Measurements from ENCODE around the gene ZCCHC14.
"Not testable (repeated sequence)": the region's sequence is repeated elsewhere in the genome, so short reads cannot be mapped to it uniquely, and the experiment has no call there.

ZCCHC14 gene

DNA sequence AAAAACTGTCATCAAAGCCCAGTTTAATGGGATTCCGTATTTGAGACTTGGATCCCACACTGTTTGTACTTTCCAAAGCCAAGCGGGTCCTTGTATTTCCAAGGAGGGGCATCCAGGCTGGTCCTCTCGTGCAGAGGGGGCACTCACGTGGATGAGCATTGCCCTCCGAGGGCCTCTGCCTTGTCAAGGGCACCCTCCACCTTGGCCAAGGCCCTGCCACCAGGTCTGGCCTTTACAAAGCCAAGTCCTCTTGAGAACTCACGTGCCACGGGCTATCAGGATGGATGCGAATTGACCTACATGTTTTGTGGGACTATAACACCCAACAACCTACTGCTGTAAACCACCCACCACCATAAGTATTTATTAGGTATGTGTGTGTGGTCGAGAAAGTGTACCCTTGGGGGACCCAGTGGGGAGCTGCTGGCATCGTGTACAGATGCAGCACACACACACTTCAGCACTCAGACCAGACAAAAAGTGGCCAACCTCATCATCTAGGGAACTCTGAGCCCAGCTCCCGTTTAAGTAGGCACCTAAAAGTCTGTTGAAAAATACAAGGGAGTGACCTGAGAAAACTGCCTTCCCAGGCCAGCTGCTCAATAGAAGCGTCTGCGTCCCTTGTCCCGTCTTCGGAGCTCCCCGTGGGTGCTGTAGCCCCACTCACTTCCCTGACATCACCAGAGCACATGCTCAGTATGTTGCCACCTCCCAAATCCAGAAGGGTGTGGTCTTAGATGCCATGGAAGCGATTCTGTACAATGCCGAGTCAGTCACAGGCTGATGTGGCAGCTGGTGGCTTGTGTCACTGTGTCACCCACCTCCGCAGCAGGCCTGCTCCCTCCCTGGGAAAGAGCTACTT lies 87.8 kb downstream of the ZCCHC14 start:
- no peak for DNase-seq

DNA sequence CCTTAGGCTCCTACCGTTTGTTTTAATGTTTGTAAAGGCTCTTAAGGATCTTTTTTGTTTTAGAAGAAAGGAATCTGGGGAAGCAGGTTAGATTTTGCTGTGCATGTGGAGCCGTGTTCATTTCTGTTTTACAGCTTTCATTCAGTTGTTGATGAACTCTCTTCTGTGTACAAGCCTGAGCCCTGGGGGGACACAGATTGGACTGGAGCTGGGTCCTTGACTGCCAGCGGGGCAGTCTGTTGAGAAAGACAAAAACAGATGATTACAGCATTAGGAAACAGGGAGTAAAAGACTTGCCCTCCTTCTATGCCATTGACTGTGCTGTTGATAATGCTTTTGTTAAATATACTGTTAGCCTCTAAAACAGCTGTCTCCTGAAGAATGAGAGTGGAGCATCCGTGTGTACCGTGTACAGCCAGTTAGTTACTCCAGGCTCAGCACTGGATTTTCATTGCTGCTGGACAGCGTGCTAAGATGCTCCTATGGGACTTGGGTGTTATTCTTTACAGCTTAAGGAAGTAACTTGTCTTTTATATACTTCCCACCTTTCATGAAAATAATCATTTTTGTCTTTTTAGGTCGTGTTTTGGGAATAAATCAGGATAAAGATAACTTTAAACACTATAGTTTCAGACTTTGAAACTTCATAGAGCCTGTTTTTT lies 97.5 kb downstream of the ZCCHC14 start:
- no peak for DNase-seq

GRCh38 chr16:87393680-87394055 lies 99.2 kb downstream of the ZCCHC14 start:
- no peak for DNase-seq

DNA sequence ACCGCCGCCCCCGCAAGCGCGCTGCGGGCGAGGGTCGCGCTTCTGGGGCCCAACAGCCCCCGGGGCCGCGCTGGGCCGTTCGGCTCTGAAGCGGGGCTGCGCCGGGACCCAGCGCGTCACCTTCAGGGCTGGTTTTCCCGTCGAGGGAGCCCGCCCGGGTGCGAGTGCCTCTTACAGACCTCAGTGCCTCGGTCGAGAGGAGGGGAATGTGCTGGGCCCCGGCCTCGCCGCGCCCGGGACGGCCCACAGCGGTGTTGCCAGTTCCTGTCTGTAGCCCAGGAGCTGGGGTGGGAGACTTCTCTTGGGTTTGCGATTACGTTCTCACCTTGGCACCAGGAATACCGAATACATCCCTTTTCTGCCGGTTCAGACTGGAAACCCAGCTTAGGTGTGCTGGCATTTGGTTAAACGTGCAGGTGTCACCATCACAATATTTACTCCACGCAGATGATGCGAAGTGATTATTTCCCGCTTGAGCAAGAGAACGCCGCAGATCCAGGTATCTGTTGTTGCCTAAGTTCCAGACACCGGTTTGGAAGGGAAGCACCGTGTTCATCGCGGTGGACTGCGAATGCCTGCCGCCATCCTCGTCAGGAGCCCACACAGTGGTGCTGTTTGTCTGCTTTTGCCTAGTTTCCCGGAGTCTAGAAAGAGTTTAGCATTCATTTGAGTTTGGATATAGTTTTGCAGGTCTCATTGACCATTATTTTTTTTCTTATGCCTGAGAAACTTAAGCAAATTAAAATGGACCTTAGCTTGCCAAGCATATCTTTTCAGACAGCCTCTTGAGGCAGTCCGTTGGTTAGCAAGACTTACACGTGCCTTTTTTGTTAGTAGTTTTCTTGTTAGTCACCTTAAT lies 99.8 kb downstream of the ZCCHC14 start:
- DNase-seq: peak in 2 of 3 experiments; percentile 49 to 55

GRCh38 chr16:87391950-87392820 lies 100.6 kb downstream of the ZCCHC14 start, which contains the start of gene MAP1LC3B:
TSS of gene MAP1LC3B (plus strand) at chr16:87392336. CDS start at chr16:87392428, 92 bp downstream.
- peak; percentile 92 to 96 (median 95) for DNase-seq

DNA sequence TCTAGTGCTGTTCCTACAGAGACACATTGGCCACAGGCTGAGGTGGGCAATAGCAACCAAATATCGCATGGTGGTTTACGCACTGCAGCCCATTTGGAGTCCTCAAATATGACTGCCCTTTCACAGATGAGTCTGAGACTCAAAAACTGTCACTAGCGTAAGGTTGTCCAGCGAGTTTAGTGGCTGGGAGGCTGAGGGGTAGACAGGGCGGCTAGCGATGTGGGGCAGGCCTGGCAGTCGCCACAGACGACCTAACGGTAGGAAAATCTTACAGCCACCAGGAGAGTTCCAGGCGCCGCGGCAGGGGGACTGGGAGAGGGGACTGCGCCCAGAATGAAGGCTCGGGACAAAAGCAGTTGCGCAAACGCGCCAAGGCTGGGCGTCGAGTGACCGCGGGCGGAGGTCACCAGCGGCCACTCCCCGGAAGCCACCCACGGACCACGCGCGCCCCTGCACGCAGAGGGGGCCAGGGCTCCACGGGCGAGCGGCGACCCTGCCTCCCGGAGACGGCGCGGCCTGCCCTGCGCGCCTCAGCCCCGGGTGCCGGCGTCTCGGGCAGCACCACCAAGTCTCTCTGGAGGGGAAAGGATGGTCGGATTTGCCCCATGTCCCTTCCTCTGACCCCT lies 101.4 kb downstream of the ZCCHC14 start:
- DNase-seq: peak in 1 of 3 experiments; percentile 62

DNA sequence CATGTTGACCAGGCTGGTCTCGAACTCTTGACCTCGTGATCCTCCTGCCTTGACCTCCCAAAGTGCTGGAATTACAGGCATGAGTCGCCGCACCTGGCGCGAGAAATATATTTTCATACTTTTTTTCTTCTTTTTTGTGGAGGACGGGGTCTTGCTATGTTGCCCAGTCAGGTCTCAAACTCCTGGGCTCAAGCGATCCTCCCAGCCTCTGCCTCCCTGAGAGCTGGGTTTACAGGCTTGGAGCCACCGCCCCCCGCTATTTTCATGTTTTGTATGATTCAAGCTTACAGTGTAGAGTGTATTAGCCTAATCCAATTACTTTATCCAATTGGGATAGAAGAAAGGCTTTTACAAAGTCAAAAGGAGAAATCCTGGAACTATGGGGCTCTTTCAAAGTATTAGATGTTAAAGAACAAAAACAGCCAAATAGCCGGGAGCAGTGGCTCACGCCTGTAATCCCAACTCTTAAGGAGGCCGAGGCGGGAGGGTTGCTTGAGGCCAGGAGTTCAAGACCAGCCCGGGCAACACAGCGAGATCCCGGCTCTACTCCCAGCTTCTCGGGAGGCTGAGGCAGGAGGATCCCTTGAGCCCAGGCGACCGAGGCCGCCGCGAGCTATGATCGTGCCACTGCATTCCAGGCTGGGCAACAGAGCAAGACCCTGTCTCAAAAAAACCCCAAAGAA lies 102.0 kb downstream of the ZCCHC14 start:
- DNase-seq: no peak

DNA sequence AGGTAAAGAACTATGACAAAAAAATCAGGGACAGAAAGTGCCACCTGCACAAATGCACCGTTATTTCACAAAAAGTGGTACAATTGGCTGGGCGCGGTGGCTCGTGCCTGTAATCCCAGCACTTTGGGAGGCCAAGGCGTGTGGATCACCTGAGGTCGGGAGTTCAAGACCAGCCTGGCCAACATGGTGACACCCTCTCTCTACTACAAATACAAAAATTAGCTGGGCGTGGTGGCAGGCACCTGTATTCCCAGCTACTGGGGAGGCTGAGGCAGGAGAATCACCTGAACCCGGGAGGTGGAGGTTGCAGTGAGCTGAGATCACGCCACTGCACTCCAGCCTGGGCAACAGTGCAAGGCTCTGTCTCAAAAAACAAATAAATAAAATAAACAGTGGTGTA lies 102.9 kb downstream of the ZCCHC14 start:
- DNase-seq: not testable (repeated sequence)

DNA sequence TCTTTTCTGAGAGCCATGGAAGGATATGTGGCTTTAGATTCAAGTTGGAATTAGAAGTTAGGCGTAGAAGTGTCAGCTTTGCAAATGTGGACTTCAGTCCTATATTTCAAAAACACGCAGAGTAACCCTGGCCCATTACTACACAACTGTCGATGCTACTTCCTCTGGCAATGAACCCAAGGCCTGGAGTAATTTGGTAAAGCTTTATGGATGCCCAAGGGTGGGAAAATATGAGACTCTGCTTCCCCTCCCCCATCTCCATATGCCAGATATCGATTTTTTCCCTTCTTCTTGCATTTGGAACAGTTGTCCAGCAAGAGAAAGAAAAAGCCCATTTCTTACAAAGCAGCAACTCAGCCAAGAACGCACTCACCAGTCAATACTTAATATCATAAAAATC lies 103.6 kb downstream of the ZCCHC14 start:
- DNase-seq: no peak

GRCh38 chr16:87388818-87389134 lies 104.0 kb downstream of the ZCCHC14 start:
- no peak for DNase-seq

GRCh38 chr16:87387942-87388817 lies 104.6 kb downstream of the ZCCHC14 start:
- peak; percentile 92 to 99 (median 95) for DNase-seq

DNA sequence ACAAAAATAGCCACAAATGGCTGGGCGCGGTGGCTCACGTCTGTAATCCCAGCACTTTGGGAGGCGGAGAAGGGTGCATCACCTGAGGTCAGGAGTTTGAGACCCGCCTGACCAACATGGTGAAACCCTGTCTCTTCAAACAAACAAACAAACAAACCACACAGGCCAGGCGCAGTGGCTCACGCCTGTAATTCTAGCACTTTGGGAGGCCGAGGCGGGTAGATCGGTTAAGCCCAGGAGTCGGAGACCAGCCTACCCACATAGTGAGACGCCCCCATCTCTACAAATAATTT lies 108.0 kb downstream of the ZCCHC14 start:
- DNase-seq: peak in 1 of 3 experiments; percentile 65

GRCh38 chr16:87384162-87384874 lies 108.5 kb downstream of the ZCCHC14 start:
- DNase-seq: peak in 2 of 3 experiments; percentile 50 to 92

DNA sequence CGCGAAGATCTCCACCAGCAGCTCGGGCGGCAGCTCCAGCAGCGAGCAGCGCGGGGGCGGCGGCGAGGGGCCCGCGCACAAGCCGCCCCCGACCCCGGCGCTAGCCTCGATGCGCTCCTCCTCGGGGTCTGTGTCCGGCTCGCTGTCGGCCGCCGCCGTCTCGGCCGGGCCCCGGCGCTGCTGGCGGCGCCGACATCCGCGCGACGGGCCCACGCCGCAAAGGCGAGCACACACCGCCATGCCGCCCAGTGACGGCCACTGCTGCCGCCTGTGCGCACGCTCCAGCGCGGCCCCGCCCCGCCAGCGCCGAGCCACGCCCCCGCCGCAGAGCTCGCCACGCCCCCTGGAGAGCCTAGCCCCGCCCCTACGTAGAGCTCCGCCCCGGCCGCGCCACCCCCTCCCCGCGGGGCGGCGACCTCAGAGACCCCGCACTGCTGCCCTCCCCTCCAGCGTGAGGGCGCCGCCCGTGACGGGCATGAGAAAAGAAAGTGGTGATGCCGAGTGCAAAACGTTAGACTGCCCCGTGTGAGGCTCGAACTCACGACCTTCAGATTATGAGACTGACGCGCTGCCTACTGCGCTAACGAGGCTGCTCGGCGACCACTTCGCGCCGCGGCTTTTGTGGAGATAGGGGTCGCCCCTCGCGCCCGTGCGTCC lies 109.2 kb downstream of the ZCCHC14 start, which contains the start of gene FBXO31:
Gene FBXO31, minus strand, starts transcription at position 272 of the 657 bp plus-strand sequence. Its CDS starts 32 bp downstream, at position 240.
- peak; percentile 71 to 95 (median 94) for DNase-seq

DNA sequence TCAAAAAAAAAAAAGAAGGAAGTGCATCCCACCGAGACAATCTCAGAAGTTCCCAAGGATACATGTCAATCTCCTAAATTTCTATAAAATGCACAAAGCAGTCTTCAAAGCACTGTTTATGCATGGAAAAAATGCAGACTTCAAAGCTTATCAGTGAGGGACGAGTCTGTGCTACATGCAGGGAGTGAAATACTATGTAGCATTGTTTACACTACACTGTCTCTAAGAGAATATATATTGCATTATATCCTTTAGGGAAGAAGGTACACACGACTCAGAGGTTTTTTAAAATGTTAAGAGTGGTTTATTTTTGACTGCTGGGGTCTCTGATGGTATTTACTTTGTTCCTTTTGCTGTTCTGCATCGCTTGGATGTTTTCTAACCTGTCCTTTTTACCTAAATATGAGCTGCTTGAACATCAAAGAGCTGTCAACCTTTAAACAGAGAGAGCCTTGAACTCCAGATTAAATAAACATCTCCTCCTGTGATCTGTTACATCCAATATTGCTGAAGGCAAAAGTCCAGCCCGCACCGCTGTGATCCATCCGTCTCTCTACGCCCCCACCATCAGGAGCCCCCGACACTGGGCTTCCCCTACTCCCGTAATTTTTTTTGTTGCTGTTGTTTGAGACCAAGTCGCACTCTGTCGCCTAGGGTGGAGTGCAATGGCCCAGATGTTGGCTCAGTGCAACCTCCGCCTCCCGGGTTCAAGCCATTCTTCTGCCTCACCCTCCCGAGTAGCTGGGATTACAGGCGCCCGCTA lies 110.6 kb downstream of the ZCCHC14 start:
- peak in 1 of 3 experiments; percentile 50 for DNase-seq

- DNase-seq: no peak
Measured at GRCh38 chr16:87380881-87381280, 111.9 kb downstream of the ZCCHC14 start.

- no peak for DNase-seq
Measured at GRCh38 chr16:87380403-87380802, 112.4 kb downstream of the ZCCHC14 start.

DNA sequence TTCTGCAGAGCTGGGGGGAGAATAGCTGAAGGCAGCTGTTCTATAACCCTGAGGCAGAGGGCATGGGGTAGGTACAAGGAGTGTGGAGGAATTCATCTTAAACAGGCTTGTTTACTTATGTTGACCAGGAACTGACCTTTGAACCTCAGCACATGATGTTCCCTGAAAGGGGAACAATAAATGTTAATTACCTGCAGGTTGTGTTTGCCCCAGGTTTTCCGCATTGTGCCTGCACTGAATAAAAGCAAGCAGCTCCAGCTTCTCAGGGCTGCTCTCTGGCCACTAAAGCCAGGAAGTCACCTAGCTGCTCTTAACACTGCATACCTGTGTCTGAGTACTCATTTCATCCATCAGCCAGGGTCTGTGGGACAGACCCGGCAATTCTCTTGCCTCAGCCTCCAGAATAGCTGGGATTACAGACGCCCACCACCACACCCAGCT lies 113.5 kb downstream of the ZCCHC14 start:
- DNase-seq: not testable (repeated sequence)
